PC-3 (cell line): Measurements from ENCODE around the gene CALCOCO2. TPM values are rescaled to one million over a fixed set of nuclear protein-coding genes. Genes with fewer than 3 reads are reported as not detected.
A peak's percentile ranks its signal among the peaks of the same experiment; 100 is the strongest.

Experiments
- ATAC-seq: fragments of 200-7000 bp; cut with Tn5 transposase; 2 replicates; pipeline ENCODE4 v1.9.1; 2020; ENCODE audit warnings: mild to moderate bottlenecking, moderate library complexity
- BruUV-seq: library from RNA; stranded (reverse); fragments of 400-500 nt; replicated peaks from 2 replicates; lab custom pipeline; 2021; lab: Mats Ljungman, UMichigan
- CTCF ChIA-PET: fragments of 300-600 bp; sonication (Branson Sonifier 250); formaldehyde crosslinking; loops from one replicate; lab custom pipeline; 2022; ENCODE audit warnings: antibody characterized with exemption; lab: Charles Lee
- POLR2A ChIA-PET: fragments of 300-600 bp; sonication (Branson Sonifier 250); formaldehyde crosslinking; loops from one replicate; lab custom pipeline; 2022; ENCODE audit warnings: antibody characterized with exemption; ENCODE audit not compliant: unreplicated experiment; lab: Charles Lee
- DNase-seq: peaks from one replicate; pipeline ENCODE4 v3.0.0-alpha.2; 2015
- H2AFZ ChIP-seq: fragments of 300-600 bp; sonication (generic); 2 replicates; pipeline ENCODE4 v1.6.0; 2016; ENCODE audit warnings: antibody characterized with exemption, low read length
- H3F3A ChIP-seq: fragments of 300-600 bp; sonication (generic); one replicate; pipeline ENCODE4 v1.6.0; 2017; ENCODE audit warnings: antibody characterized with exemption, low read length, control low read depth, mild to moderate bottlenecking; ENCODE audit not compliant: unreplicated experiment
- H3K27ac ChIP-seq: fragments of 300-600 bp; sonication (generic); 2 replicates; pipeline ENCODE4 v1.5.1; 2016; ENCODE audit warnings: mild to moderate bottlenecking, low read length
- H3K27me3 ChIP-seq: fragments of 300-600 bp; sonication (generic); 2 replicates; pipeline ENCODE4 v1.6.1; 2016; ENCODE audit warnings: low read length, mixed read lengths
- H3K36me3 ChIP-seq: fragments of 300-600 bp; sonication (generic); 2 replicates; pipeline ENCODE4 v1.6.1; 2016; ENCODE audit warnings: low read depth, mixed run types, low read length, mixed read lengths
- H3K4me1 ChIP-seq: fragments of 300-600 bp; sonication (generic); 2 replicates; pipeline ENCODE4 v1.5.1; 2016; ENCODE audit warnings: low read length; ENCODE audit not compliant: insufficient read depth
- H3K4me2 ChIP-seq: fragments of 300-600 bp; sonication (generic); 2 replicates; pipeline ENCODE4 v1.6.0; 2016; ENCODE audit warnings: low read length
- H3K4me3 ChIP-seq: fragments of 300-600 bp; sonication (generic); 2 replicates; pipeline ENCODE4 v1.5.1; 2016; ENCODE audit warnings: mild to moderate bottlenecking, low read length, mixed read lengths
- H3K79me2 ChIP-seq: fragments of 300-600 bp; sonication (generic); 2 replicates; pipeline ENCODE4 v1.6.1; 2017; ENCODE audit warnings: low read length, mixed read lengths
- H3K9ac ChIP-seq: fragments of 300-600 bp; sonication (generic); 2 replicates; pipeline ENCODE4 v1.6.0; 2016; ENCODE audit warnings: mild to moderate bottlenecking, low read length
- H3K9me2 ChIP-seq: fragments of 300-600 bp; sonication (generic); replicated peaks from 2 replicates; pipeline ENCODE4 v1.6.1; 2016; ENCODE audit warnings: mixed run types, low read length, mixed read lengths
- H3K9me3 ChIP-seq: fragments of 300-600 bp; sonication (generic); 2 replicates; pipeline ENCODE4 v1.6.1; 2016; ENCODE audit warnings: low read length, mixed read lengths
- H4K20me1 ChIP-seq: fragments of 300-600 bp; sonication (generic); 2 replicates; pipeline ENCODE4 v1.6.1; 2016; ENCODE audit warnings: low read length, mixed read lengths
- CTCF ChIP-seq: fragments of 300-600 bp; sonication (generic); conservative IDR thresholded peaks from 2 replicates; pipeline ENCODE4 v1.5.1; 2017; ENCODE audit warnings: antibody characterized with exemption, low read depth, mild to moderate bottlenecking, low read length
- EZH2 ChIP-seq: fragments of 300-600 bp; sonication (generic); IDR thresholded peaks from one replicate; pipeline ENCODE4 v1.6.1; 2017; ENCODE audit warnings: antibody characterized with exemption, mild to moderate bottlenecking, low read length; ENCODE audit not compliant: unreplicated experiment
- EZH2phosphoT487 ChIP-seq: fragments of 300-600 bp; sonication (generic); IDR thresholded peaks from 2 replicates; pipeline ENCODE4 v1.6.1; 2018; ENCODE audit warnings: mild to moderate bottlenecking, antibody characterized with exemption, low read length, borderline replicate concordance
- intact Hi-C: fragments of 100-400 bp; cut with micrococcal nuclease; formaldehyde crosslinking; loops from 2 replicates; pipeline ENCODE4 v1.9.0; 2023
- total RNA-seq: library from RNA; depleted of rRNA; stranded (reverse); fragments of >200 nt; gene quantifications from 2 replicates; pipeline ENCODE4 v1.2.3, GENCODE V29; 2014

The CALCOCO2 gene
- total RNA-seq, 1 experiment from 2014 or later, result 47.2 TPM

GRCh38 chr17:48905987-48906515, 75.2 kb downstream of the CALCOCO2 start:
- intact Hi-C loops, result no loop called here
- H3K9me3 ChIP-seq, result no peaks in the 10 kb centered on the region
- POLR2A ChIA-PET, result interaction anchor here (0.7 kb wide), 1 partner anchor 22 kb away, joined by 7 read pairs; no protein-coding TSS in a partner anchor

GRCh38 chr17:48907713-48908046, 76.8 kb downstream of the CALCOCO2 start:
- no peaks in the 10 kb centered on the region for H3K9me2 ChIP-seq
- no peaks in the 10 kb centered on the region for H3F3A ChIP-seq
- H3K9me3 ChIP-seq, result no peaks in the 10 kb centered on the region
- peak overlapping the region; percentile 74 for H3K27ac ChIP-seq
- ChIA-PET POLR2A (interaction anchor here (0.6 kb wide), 2 partner anchors 37 to 757 kb away, joined by 4 to 6 read pairs; partner anchors contain the start of gene SNF8), CTCF (interaction anchor here (0.5 to 1.6 kb wide), 4 partner anchors 15 to 1376 kb away, joined by 3 to 9 read pairs (median 4); partner anchors contain the start of gene ATP5MC1)
- peak; percentile 2; the same call in 1 of the 2 replicates for ATAC-seq
- peak overlapping the region; percentile 85 for H3K4me3 ChIP-seq
- TF ChIP-seq EZH2, result no peak
- TF ChIP-seq CTCF, result no peak
- TF ChIP-seq EZH2phosphoT487, result no peak
- H4K20me1 ChIP-seq, result peaks cover 34% of the 10 kb centered on the region
- peak; percentile 47 for DNase-seq
- BruUV-seq, result TSS peak; percentile 95
- intact Hi-C loops, result loop anchor here (1.0 kb wide), 1 partner anchor 15 kb away; the partner anchor contains the start of gene ATP5MC1
- H3K27me3 ChIP-seq, result no peaks in the 10 kb centered on the region
- H3K4me2 ChIP-seq, result peak overlapping the region; percentile 89
- peak overlapping the region; percentile 94 for H3K9ac ChIP-seq
- peaks cover 24% of the 10 kb centered on the region for H3K36me3 ChIP-seq
- H3K79me2 ChIP-seq, result peaks cover 49% of the 10 kb centered on the region
- peak overlapping the region; percentile 78 for H2AFZ ChIP-seq
- peaks cover 36% of the 10 kb centered on the region for H3K4me1 ChIP-seq

More at GRCh38 chr17:48905987-48906515, 75.2 kb downstream of the CALCOCO2 start:
- no peaks in the 10 kb centered on the region for H3K9me2 ChIP-seq
- no peaks in the 10 kb centered on the region for H3F3A ChIP-seq
- ATAC-seq, result no peak
- H3K36me3 ChIP-seq, result peaks cover 8% of the 10 kb centered on the region
- H4K20me1 ChIP-seq, result peaks cover 20% of the 10 kb centered on the region
- no peak for DNase-seq
- CTCF ChIA-PET, result no interaction called here
- no peaks in the 10 kb centered on the region for H3K27me3 ChIP-seq
- no peak overlapping the region for H3K4me3 ChIP-seq
- no peak overlapping the region for H2AFZ ChIP-seq
- H3K4me2 ChIP-seq, result no peak overlapping the region
- TF ChIP-seq EZH2phosphoT487, result no peak
- TF ChIP-seq CTCF, result no peak
- no peak for TF ChIP-seq EZH2
- peaks cover 33% of the 10 kb centered on the region for H3K79me2 ChIP-seq
- no peak overlapping the region for H3K27ac ChIP-seq
- H3K9ac ChIP-seq, result no peak overlapping the region
- no TSS peak for BruUV-seq
- peaks cover 27% of the 10 kb centered on the region for H3K4me1 ChIP-seq
